ENCODE measurements around the gene SRGAP3. TPM values are rescaled to one million over a fixed set of nuclear protein-coding genes. Genes with fewer than 3 reads are reported as not detected.

SRGAP3 gene
- total RNA-seq, 1 donor from 2014 or later: 3.9 TPM

DNA sequence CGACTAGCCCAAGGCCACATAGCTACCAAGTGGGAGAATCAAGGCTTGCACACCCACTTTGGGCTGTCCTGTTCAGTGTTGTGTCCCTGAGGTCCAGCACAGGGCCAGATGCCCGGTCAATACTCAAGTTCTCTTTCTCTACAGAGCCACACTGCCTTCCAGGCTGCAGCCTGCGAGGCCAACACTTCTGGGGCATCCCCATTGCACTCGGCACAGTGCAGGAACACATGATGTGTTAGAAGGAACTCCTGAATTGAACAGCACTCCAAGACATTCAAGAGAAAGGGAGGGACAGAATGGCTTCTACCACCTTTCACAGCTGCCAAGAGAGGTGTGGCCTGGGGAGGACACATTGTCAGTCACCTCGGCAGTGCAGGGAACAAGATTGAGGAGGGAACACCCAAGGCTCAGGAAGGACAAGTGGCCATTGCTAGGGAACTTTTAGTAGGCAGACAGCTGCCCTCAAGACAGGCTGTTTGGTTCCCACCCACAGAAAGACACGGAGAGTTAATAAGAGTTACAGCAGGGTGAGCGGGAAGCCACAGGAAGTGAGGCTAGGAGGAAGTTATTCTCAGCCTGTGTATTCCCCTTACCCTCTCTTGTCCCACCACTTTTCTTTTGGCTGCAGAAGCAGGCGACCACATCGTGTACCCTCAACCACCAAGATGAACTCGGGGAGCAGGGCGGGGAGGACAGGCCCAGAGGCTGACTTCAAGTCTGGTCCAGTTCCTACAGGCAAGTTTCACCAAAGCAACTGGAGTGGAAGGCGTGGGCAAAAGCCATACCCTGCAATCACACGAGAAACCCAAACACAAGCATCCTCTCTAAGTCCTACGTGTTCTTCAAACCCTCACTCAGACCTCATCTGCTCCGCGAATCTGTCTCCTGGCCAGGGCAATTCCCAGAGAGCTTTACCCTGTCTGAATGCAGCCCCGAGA, 69.4 kb downstream of the SRGAP3 start:
- H3K79me2 ChIP-seq (ENCODE audit: insufficient read depth, low read length): no peaks in the 10 kb centered on the region
- no peak overlapping the region for H3K27ac ChIP-seq (ENCODE audit: low read depth, low read length)
- no peak for DNase-seq (ENCODE audit: low read depth)
- no peaks in the 10 kb centered on the region for H4K20me1 ChIP-seq (ENCODE audit: insufficient read depth, low read length)
- H3K9me3 Mint-ChIP-seq (ENCODE audit: unreplicated experiment): peaks cover under 1% of the 10 kb centered on the region
- H3K27ac Mint-ChIP-seq (ENCODE audit: unreplicated experiment): no peak overlapping the region
- peaks cover 6% of the 10 kb centered on the region for H3K4me1 ChIP-seq (ENCODE audit: insufficient read depth, low read length)
- no peak overlapping the region for H2AFZ ChIP-seq (ENCODE audit: low read depth, low read length)
- no peak for FAIRE-seq
- no peak overlapping the region for H3K4me3 ChIP-seq (ENCODE audit: insufficient read depth, low read depth, low read length)
- H3K27me3 ChIP-seq (ENCODE audit: insufficient read depth, low read length): peaks cover 7% of the 10 kb centered on the region
- H3K36me3 Mint-ChIP-seq (ENCODE audit: low read depth, unreplicated experiment): no peaks in the 10 kb centered on the region
- H3K9ac ChIP-seq (ENCODE audit: low read length): no peak overlapping the region
- H3K4me3 Mint-ChIP-seq (ENCODE audit: unreplicated experiment): no peak overlapping the region
- peaks cover 3% of the 10 kb centered on the region for H3K27me3 Mint-ChIP-seq (ENCODE audit: low read depth, unreplicated experiment)
- peaks cover 21% of the 10 kb centered on the region for H3K4me1 Mint-ChIP-seq (ENCODE audit: low read depth, unreplicated experiment)
- TF ChIP-seq, protein P1, sequence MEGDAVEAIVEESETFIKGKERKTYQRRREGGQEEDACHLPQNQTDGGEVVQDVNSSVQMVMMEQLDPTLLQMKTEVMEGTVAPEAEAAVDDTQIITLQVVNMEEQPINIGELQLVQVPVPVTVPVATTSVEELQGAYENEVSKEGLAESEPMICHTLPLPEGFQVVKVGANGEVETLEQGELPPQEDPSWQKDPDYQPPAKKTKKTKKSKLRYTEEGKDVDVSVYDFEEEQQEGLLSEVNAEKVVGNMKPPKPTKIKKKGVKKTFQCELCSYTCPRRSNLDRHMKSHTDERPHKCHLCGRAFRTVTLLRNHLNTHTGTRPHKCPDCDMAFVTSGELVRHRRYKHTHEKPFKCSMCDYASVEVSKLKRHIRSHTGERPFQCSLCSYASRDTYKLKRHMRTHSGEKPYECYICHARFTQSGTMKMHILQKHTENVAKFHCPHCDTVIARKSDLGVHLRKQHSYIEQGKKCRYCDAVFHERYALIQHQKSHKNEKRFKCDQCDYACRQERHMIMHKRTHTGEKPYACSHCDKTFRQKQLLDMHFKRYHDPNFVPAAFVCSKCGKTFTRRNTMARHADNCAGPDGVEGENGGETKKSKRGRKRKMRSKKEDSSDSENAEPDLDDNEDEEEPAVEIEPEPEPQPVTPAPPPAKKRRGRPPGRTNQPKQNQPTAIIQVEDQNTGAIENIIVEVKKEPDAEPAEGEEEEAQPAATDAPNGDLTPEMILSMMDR (IDR thresholded peaks at IDR 0.05; ENCODE audit: insufficient read depth, low read depth, low read length): no peak
- TF ChIP-seq EZH2 (IDR thresholded peaks at IDR 0.05; ENCODE audit: insufficient read depth, low read length): no peak
- no peak overlapping the region for H3K4me2 ChIP-seq (ENCODE audit: low read length)
- H3K9me3 ChIP-seq (ENCODE audit: insufficient read depth, low read depth, low read length): no peaks in the 10 kb centered on the region
- no peaks in the 10 kb centered on the region for H3K36me3 ChIP-seq (ENCODE audit: insufficient read depth, low read length)

DNA sequence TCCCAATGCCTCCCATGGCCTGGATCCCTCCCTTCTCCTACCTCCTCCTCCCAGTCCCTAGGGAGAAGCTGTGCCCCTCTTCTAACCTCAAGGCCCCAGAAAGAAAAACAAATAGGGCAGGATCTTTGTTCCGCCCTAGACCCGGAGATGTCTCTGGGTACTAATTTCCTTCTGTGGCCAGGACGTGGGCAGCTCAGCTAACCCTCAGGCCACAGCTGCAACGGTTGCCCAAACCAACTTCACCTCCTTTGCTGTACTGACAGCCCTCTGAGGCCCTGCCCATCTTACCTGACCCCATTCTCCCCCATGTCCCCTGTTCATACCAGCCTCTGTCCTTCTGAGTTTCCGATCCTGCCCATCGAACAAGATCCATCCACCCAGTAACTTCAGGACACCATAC, 70.7 kb downstream of the SRGAP3 start:
- Histone ChIP-seq H3K36me3 (ENCODE audit: insufficient read depth, low read length) (no peaks in the 10 kb centered on the region), H3K27ac (ENCODE audit: low read depth, low read length) (no peak overlapping the region), H4K20me1 (ENCODE audit: insufficient read depth, low read length) (no peaks in the 10 kb centered on the region), H3K4me3 (ENCODE audit: insufficient read depth, low read depth, low read length) (no peak overlapping the region), H3K79me2 (ENCODE audit: insufficient read depth, low read length) (no peaks in the 10 kb centered on the region), H3K9me3 (ENCODE audit: insufficient read depth, low read depth, low read length) (no peaks in the 10 kb centered on the region), H3K9ac (ENCODE audit: low read length) (no peak overlapping the region), H2AFZ (ENCODE audit: low read depth, low read length) (no peak overlapping the region), H3K4me1 (ENCODE audit: insufficient read depth, low read length) (peaks cover 6% of the 10 kb centered on the region), H3K4me2 (ENCODE audit: low read length) (no peak overlapping the region), H3K27me3 (ENCODE audit: insufficient read depth, low read length) (peaks cover 3% of the 10 kb centered on the region)
- DNase-seq (ENCODE audit: low read depth) (no peak), FAIRE-seq (no peak)
- Mint-ChIP-seq H3K4me3 (ENCODE audit: unreplicated experiment) (no peak overlapping the region), H3K36me3 (ENCODE audit: low read depth, unreplicated experiment) (no peaks in the 10 kb centered on the region), H3K27ac (ENCODE audit: unreplicated experiment) (no peak overlapping the region), H3K4me1 (ENCODE audit: low read depth, unreplicated experiment) (peaks cover 17% of the 10 kb centered on the region), H3K9me3 (ENCODE audit: unreplicated experiment) (no peaks in the 10 kb centered on the region), H3K27me3 (ENCODE audit: low read depth, unreplicated experiment) (peaks cover 7% of the 10 kb centered on the region)
- TF ChIP-seq EZH2 (IDR thresholded peaks at IDR 0.05; ENCODE audit: insufficient read depth, low read length): no peak
- TF ChIP-seq, protein P1 (IDR thresholded peaks at IDR 0.05; ENCODE audit: insufficient read depth, low read depth, low read length): no peak

DNA sequence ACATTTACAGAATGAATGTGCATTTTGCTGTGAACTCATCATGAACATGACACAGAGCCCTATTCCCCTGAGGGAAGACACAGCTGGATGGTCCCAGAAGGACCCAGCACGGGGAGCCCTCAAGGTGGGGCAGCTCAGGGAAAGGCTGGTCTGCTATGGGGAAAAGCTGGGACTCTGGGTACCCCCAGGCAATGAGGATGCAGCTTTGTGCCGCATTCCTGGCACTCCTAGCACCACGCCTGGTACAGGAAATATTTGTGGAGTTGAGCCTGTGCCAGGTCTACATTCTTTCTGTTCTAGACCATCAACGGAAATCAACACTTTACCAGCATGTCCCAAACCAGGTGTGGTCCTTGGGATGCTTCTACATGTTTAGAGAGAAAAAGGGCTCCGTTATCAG, 74.0 kb downstream of the SRGAP3 start:
- H3K79me2 ChIP-seq (ENCODE audit: insufficient read depth, low read length): no peaks in the 10 kb centered on the region
- no peak overlapping the region for H2AFZ ChIP-seq (ENCODE audit: low read depth, low read length)
- H3K9ac ChIP-seq (ENCODE audit: low read length): no peak overlapping the region
- no peak for TF ChIP-seq EZH2 (IDR thresholded peaks at IDR 0.05; ENCODE audit: insufficient read depth, low read length)
- TF ChIP-seq, protein P1 (IDR thresholded peaks at IDR 0.05; ENCODE audit: insufficient read depth, low read depth, low read length): no peak
- H3K36me3 ChIP-seq (ENCODE audit: insufficient read depth, low read length): no peaks in the 10 kb centered on the region
- no peak overlapping the region for H3K27ac Mint-ChIP-seq (ENCODE audit: unreplicated experiment)
- no peaks in the 10 kb centered on the region for H3K36me3 Mint-ChIP-seq (ENCODE audit: low read depth, unreplicated experiment)
- peaks cover 6% of the 10 kb centered on the region for H3K4me1 ChIP-seq (ENCODE audit: insufficient read depth, low read length)
- peaks cover 8% of the 10 kb centered on the region for H3K4me1 Mint-ChIP-seq (ENCODE audit: low read depth, unreplicated experiment)
- H3K27me3 Mint-ChIP-seq (ENCODE audit: low read depth, unreplicated experiment): peaks cover 12% of the 10 kb centered on the region
- H3K4me3 ChIP-seq (ENCODE audit: insufficient read depth, low read depth, low read length): no peak overlapping the region
- no peak overlapping the region for H3K4me3 Mint-ChIP-seq (ENCODE audit: unreplicated experiment)
- no peaks in the 10 kb centered on the region for H3K9me3 Mint-ChIP-seq (ENCODE audit: unreplicated experiment)
- H3K9me3 ChIP-seq (ENCODE audit: insufficient read depth, low read depth, low read length): no peaks in the 10 kb centered on the region
- DNase-seq (ENCODE audit: low read depth) (peak; percentile 20), FAIRE-seq (no peak)
- no peaks in the 10 kb centered on the region for H3K27me3 ChIP-seq (ENCODE audit: insufficient read depth, low read length)
- H4K20me1 ChIP-seq (ENCODE audit: insufficient read depth, low read length): no peaks in the 10 kb centered on the region
- H3K27ac ChIP-seq (ENCODE audit: low read depth, low read length): no peak overlapping the region
- no peak overlapping the region for H3K4me2 ChIP-seq (ENCODE audit: low read length)
